NB4 (cell line): ENCODE results near the gene PCGF3.

ENCODE experiments used
- DNase-seq: peaks from one replicate; pipeline ENCODE4 v3.0.0; 2010; ENCODE audit warnings: low read depth
- H3K4me3 ChIP-seq: one replicate; pipeline ENCODE4 v1.5.1; 2011; ENCODE audit warnings: mild to moderate bottlenecking, low read depth, low read length, moderate library complexity
- MYC ChIP-seq: IDR thresholded peaks from 2 replicates; pipeline ENCODE4 v1.6.1; 2011; ENCODE audit warnings: low read depth, low read length
- POLR2A ChIP-seq: IDR thresholded peaks from 2 replicates; pipeline ENCODE4 v1.6.1; 2011; ENCODE audit warnings: mild to moderate bottlenecking; ENCODE audit not compliant: insufficient read length; ENCODE audit errors: extremely low read depth
- TF ChIP-seq, protein P1 (sequence below): IDR thresholded peaks from 2 replicates; pipeline ENCODE4 v1.6.1; 2011; ENCODE audit warnings: low read depth, low read length
- TF ChIP-seq, protein P2 (sequence below): IDR thresholded peaks from one replicate; pipeline ENCODE4 v1.5.1; 2012; ENCODE audit warnings: low read depth, low read length

PCGF3 gene

DNA sequence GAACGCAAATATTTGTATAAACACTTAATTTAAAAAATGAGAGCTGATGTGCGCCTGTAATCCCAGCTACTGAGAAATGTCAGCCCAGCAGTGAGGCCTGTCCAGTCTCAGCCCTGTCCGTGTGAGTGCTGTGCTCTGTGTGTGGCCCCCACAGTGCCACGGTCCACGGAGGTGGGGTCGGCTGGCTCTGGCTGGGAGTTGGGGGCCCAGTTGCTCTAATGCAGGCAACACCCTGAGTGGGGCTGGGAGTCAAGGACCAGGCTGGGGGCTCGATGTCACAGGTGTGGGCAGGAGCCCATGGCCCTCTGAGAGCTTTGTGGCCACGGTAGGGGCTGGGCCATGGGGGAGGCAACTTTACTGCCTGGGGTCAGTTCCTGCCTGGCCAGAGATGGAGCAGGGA lies 12.8 kb downstream of the PCGF3 start:
- no peak for TF ChIP-seq MYC
- TF ChIP-seq POLR2A = no peak
- TF ChIP-seq, protein P1, sequence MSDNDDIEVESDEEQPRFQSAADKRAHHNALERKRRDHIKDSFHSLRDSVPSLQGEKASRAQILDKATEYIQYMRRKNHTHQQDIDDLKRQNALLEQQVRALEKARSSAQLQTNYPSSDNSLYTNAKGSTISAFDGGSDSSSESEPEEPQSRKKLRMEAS = no peak
- TF ChIP-seq, protein P2, sequence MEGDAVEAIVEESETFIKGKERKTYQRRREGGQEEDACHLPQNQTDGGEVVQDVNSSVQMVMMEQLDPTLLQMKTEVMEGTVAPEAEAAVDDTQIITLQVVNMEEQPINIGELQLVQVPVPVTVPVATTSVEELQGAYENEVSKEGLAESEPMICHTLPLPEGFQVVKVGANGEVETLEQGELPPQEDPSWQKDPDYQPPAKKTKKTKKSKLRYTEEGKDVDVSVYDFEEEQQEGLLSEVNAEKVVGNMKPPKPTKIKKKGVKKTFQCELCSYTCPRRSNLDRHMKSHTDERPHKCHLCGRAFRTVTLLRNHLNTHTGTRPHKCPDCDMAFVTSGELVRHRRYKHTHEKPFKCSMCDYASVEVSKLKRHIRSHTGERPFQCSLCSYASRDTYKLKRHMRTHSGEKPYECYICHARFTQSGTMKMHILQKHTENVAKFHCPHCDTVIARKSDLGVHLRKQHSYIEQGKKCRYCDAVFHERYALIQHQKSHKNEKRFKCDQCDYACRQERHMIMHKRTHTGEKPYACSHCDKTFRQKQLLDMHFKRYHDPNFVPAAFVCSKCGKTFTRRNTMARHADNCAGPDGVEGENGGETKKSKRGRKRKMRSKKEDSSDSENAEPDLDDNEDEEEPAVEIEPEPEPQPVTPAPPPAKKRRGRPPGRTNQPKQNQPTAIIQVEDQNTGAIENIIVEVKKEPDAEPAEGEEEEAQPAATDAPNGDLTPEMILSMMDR = no peak
- no peak for DNase-seq
- H3K4me3 ChIP-seq = no peak overlapping the region

DNA sequence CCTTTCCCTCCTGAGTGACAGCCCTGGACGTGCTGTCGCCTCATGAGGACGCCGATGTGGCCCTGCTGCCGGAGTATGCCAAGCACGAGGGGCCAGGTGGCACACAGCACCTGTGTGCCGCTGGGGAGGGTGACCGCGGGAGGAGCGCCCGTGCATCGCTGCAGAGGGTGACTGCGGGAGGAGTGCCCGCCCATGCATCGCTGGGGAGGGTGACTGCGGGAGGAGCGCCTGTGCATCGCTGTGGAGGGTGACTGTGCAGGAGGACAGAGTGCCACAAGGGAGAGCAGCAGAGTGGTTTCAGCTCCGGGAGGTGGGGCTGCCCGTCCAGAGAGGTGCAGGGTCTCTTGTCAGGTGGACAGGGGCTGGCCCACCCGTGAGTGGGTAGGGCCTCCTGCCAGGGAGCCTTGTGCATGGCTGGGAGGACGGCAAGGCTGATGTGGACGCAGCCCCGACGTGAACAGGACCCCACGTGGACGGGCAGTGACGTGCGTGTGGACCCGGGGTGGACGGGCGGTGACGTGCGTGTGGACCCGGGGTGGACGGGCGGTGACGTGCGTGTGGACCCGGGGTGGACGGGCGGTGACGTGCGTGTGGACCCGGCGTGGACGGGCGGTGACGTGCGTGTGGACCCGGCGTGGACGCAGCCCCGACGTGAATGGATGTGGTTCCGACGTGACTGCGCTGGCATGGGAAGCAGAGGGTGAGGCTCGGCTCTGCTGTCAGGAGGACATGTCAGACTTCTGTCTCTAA lies 14.7 kb downstream of the PCGF3 start:
- TF ChIP-seq POLR2A (no peak), MYC (no peak)
- TF ChIP-seq, protein P2 = no peak
- TF ChIP-seq, protein P1 = no peak
- H3K4me3 ChIP-seq = no peak overlapping the region
- no peak for DNase-seq

DNA sequence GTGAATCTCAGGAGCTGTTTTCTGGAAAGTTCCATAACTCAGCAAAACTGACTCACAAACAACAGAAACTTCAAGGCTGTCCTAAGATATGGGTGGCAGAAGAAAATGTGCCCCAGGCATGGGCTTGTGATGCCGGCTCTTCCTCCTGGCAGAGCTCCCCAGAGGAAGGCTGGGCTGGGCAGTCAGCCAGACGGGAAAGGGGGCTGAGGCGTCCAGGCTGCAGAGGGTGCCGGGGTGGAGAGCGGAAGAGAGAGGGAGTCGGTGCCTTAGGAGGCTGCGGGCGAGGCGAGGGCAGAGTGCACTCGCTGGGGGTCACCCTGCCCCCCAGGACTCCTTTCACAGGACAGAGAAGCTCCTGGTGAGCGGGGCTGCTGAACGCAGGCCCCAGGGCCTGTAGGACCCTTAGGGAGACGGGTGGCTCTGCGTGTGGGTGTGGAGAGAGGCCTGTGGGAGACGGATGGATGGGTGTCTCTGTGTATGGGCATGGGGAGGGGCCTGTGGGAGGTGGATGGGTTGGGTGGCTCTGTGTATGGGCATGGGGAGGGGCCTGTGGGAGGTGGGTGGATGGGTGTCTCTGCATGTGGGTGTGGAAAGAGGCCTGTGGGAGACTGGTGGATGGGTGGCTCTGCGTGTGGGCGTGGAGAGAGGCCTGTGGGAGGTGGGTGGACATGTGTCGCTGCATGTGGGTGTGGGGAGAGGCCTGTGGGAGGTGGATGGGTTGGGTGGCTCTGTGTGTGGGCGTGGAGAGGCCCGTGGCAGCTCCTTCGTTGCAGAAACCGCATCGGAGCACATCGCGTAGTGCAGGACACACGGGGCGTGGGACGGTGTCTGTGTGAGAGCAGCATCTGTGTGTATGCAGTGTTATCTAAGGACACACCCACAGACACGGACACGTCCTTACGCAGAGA lies 15.9 kb downstream of the PCGF3 start:
- no peak overlapping the region for H3K4me3 ChIP-seq
- no peak for DNase-seq
- TF ChIP-seq POLR2A (no peak), MYC (no peak)
- TF ChIP-seq, protein P2 = no peak
- TF ChIP-seq, protein P1 = no peak

DNA sequence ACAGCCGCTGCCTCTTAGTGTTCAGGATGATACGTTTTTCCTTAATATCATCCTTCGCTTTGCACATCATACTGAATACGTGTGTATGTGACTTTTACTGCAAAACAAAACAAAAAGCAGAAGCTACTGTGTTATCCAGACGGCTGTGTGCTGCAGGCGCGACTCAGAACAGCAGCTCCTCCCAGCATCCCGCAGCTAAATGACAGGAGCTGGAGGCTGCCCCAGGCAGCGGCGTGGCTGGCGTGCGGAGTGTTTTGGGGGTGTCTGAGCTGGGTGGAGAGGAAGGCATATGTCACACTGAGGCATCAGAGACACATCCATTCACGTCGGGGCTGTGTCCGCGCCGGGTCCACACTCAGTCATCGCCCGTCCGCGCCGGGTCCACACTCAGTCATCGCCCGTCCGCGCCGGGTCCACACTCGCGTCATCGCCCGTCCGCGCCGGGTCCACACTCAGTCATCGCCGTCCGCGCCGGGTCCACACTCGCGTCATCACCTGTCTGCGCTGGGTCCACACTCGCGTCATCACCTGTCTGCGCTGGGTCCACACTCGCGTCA lies 16.6 kb downstream of the PCGF3 start:
- no peak for DNase-seq
- H3K4me3 ChIP-seq = no peak overlapping the region
- TF ChIP-seq MYC (no peak), POLR2A (no peak)
- TF ChIP-seq, protein P1 = no peak
- TF ChIP-seq, protein P2 = no peak

DNA sequence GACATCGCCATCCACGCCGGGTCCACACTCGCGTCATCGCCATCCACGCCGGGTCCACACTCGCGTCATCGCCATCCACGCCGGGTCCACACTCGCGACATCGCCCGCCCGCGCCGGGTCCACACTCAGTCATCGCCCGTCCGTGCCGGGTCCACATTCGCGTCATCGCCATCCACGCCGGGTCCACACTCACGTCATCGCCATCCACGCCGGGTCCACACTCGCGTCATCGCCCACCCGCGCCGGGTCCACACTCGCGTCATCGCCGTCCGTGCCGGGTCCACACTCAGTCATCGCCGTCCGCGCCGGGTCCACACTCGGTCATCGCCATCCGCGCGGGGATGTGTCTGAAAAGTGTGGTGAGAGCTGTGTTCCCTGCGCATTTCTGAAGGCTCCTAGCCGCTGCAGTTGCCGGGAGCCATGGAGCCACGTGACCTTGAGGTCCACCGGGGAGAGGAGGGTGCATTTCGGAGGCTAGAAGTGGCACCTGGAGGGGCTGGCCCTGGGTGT lies 17.3 kb downstream of the PCGF3 start:
- TF ChIP-seq, protein P2 = no peak
- no peak for TF ChIP-seq MYC
- TF ChIP-seq POLR2A = no peak
- DNase-seq = no peak
- H3K4me3 ChIP-seq = no peak overlapping the region
